Activated T-helper 1 cell treated with anti-CD3 and anti-CD28 coated beads, Interleukin-12 subunit alpha, Interleukin-12 subunit beta, Interleukin-2, Interleukin-4 antibody, amounts not matched to agents 30 ng/mL and 10 ng/mL and 1 ng/mL, durations not matched to agents 14 hours and 24 hours and 36 hours (primary cell): ENCODE measurements around the gene ACAA1. TPM values are rescaled to one million over a fixed set of nuclear protein-coding genes. Genes with fewer than 3 reads are reported as not detected.
"Not testable (repeated sequence)": the region's sequence is repeated elsewhere in the genome, so short reads cannot be mapped to it uniquely, and the experiment has no call there.

Experiments
- DNase-seq: peaks from one replicate; pipeline ENCODE4 v3.0.0; 2021; ENCODE audit warnings: low spot score
- H3K27ac Mint-ChIP-seq: one replicate; pipeline ENCODE4 v1.8.0; 2021; ENCODE audit warnings: mild to moderate bottlenecking, mixed read lengths
- H3K27me3 Mint-ChIP-seq: one replicate; pipeline ENCODE4 v1.8.0; 2022; ENCODE audit warnings: mild to moderate bottlenecking, moderate library complexity, mixed read lengths; ENCODE audit not compliant: insufficient read depth
- H3K36me3 Mint-ChIP-seq: one replicate; pipeline ENCODE4 v1.8.0; 2021; ENCODE audit warnings: low read depth, mixed read lengths
- H3K4me1 Mint-ChIP-seq: one replicate; pipeline ENCODE4 v1.8.0; 2021; ENCODE audit warnings: low read depth, mixed read lengths
- H3K4me3 Mint-ChIP-seq: one replicate; pipeline ENCODE4 v1.8.0; 2021; ENCODE audit warnings: mild to moderate bottlenecking, moderate library complexity, mixed read lengths
- H3K9me3 Mint-ChIP-seq: one replicate; pipeline ENCODE4 v1.8.0; 2021; ENCODE audit warnings: mixed read lengths
- intact Hi-C: fragments of 100-400 bp; cut with micrococcal nuclease; formaldehyde crosslinking; loops from one replicate; pipeline ENCODE4 v1.15.1; 2024
- total RNA-seq: library from RNA; stranded (reverse); gene quantifications from 2 replicates; pipeline ENCODE4 v1.2.3, GENCODE V29; 2022

The ACAA1 gene
- total RNA-seq, 1 donor from 2014 or later, result 69.3 TPM

DNA sequence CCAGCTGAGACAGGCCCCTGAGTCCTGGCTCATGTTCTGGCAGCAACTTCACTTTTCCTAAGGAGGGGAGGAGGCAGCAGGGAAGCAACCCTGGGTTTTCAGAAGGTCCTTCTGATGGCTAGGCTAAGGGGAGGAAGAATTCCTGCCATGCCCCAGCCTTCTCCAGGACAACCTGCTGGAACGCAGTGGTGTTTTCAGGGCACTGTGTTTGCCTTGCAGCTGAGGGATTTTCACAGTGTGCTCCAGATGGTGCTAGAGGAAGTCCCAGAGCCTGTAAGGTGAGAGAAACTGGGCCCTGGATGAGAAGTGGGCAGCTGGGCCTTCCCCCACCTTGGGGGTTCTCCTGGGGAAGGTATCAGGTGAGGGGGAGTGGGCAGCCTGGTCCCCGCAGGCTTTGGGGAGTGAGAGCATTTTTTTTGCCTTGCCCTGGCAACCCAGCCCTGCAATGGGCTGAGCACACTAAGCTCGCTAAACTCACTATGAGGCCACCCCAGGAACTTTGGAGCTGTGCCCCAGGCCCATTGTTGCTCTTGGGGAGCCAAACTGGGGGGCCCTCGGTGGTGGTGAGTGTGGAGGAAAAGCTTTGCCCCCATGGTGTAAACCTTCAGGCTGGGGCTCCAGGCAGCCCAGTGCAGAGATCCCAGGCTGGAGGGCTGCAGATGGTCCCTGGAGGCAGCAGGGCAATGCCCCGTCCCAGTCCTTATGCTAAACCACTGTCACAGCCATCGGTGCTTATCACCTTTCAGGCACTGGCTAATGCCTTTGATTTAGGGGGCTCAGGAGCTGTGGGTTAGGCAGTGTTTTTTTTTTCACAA is 41.1 kb downstream of the ACAA1 start:
- intact Hi-C loops, result no loop called here
- Mint-ChIP-seq H3K4me1 (no peaks in the 10 kb centered on the region), H3K27me3 (peaks cover 9% of the 10 kb centered on the region), H3K36me3 (no peaks in the 10 kb centered on the region), H3K4me3 (no peak overlapping the region), H3K9me3 (no peaks in the 10 kb centered on the region), H3K27ac (no peak overlapping the region)
- DNase-seq, result no peak

DNA sequence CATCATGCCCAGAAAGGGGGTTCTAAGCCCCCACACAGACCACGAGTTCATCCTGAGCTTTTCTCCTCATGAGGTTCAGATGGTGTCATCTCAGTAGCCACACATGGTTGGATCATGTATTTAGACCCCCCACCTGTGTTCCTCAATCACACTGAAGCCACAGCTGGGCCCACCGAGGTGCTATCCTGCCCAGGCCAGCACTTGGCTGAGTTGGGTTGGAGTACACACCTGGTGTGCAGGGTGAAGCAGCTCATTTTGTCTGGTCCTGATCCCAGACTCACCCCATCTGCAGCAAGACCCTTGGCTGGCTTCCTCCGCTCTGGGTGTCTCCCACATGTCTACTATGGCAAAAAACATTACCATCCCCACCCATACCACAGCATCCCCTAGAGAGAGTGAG is 41.9 kb downstream of the ACAA1 start:
- intact Hi-C loops, result no loop called here
- Mint-ChIP-seq H3K9me3 (no peaks in the 10 kb centered on the region), H3K4me3 (no peak overlapping the region), H3K36me3 (no peaks in the 10 kb centered on the region), H3K27me3 (peaks cover 7% of the 10 kb centered on the region), H3K27ac (no peak overlapping the region), H3K4me1 (no peaks in the 10 kb centered on the region)
- DNase-seq, result no peak

DNA sequence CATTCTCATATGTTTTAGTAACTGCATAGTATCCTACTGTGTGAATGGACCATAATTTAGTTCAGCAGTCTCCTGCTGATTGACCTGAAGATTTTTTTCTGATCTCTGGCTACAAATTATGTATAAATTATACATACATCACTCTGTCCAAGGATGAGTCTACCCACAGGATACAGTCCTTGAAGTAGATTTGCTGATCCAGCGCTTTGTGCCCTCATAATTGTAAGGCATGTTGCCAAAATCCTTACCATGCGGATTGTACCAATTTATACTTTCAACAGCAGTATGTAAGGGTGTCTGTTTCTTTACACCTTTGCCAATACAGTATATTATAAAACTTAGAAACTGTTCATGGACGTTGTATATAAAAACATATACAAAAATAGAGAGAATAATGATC is 46.5 kb downstream of the ACAA1 start:
- no peak for DNase-seq
- no peaks in the 10 kb centered on the region for H3K4me1 Mint-ChIP-seq
- intact Hi-C loops, result no loop called here
- peaks cover 5% of the 10 kb centered on the region for H3K27me3 Mint-ChIP-seq
- H3K27ac Mint-ChIP-seq, result no peak overlapping the region
- no peaks in the 10 kb centered on the region for H3K9me3 Mint-ChIP-seq
- H3K36me3 Mint-ChIP-seq, result no peaks in the 10 kb centered on the region
- H3K4me3 Mint-ChIP-seq, result no peak overlapping the region

DNA sequence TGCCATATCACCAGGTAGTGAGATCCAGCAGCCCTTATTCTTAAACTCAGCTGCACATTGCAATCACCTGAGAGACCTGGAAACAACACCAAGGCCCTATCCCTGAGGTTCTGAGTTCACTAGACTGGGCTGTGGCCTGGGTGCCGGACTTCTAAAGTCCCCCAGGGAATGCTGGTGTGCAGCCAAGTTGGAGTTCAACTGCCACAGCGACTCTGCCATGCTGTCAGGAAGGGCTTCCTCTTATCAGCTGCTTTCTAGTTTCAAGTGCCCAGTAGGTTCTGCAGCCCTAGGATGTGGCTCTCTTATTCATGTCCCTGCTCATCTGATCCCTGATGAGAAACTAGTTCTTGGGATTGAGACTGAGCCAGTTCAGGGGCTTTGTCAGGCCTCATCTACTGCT is 47.8 kb downstream of the ACAA1 start:
- intact Hi-C loops, result no loop called here

DNA sequence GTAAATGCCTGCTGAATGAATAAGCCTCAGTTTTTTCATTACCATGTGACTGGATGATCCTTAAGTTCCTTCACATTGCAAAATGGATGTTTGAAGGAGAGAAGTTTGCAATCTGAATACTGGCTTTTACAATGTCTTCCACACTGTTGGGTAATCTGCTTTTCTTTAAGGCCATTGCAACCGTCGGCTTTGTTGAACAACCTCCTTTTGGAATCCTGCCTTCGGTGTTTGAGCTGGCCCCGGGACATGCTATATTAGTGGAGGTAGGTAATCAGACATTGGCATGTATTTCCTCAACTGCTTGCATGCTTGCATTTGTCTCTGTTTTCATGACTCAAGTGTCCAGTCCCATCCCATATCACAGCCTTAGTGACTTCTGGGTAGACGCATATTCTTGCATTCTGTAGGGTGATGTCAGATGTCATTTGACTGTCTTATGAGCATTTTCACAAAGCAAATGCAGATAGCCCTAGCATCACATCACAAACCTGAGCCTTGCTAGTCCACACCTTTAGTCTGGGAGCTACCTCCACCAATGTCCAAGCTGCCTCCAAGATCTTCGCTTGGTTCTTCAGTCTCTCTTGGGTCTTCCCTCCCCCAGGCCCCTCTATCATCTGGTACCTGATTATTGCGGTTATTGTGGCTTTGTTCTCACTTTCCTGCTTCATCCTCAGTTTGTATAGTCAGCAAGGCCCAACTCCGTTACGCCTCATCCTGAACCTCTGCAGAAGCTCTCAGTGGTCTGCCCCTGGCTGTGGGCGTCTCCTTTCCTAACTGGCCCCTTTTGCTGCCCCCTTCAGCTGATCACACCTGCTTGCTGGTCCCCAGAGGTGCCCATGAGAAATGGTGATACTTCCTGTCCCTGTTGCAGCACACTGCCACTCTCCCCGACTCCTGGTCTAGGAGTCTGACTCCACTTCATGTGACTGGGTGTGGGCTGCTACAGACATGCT is 48.5 kb downstream of the ACAA1 start:
- peaks cover 7% of the 10 kb centered on the region for H3K9me3 Mint-ChIP-seq
- DNase-seq, result no peak
- H3K27me3 Mint-ChIP-seq, result peaks cover 5% of the 10 kb centered on the region
- peaks cover 3% of the 10 kb centered on the region for H3K36me3 Mint-ChIP-seq
- intact Hi-C loops, result no loop called here
- H3K27ac Mint-ChIP-seq, result no peak overlapping the region
- H3K4me3 Mint-ChIP-seq, result no peak overlapping the region
- no peaks in the 10 kb centered on the region for H3K4me1 Mint-ChIP-seq

More for the DNA sequence above, 47.8 kb downstream of the ACAA1 start:
- Mint-ChIP-seq H3K27me3 (peaks cover 5% of the 10 kb centered on the region), H3K4me1 (no peaks in the 10 kb centered on the region), H3K9me3 (peaks cover 4% of the 10 kb centered on the region), H3K27ac (no peak overlapping the region), H3K4me3 (no peak overlapping the region), H3K36me3 (peaks cover 2% of the 10 kb centered on the region)
- DNase-seq, result no peak

DNA sequence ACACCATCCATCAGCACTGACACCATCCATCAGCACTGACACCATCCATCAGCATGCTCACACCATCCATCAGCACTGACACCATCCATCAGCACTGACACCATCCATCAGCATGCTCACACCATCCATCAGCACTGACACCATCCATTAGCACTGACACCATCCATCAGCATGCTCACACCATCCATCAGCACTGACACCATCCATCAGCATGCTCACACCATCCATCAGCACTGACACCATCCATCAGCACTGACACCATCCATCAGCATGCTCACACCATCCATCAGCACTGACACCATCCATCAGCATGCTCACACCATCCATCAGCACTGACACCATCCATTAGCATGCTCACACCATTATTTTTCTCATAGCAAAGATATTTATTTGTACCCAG is 49.6 kb downstream of the ACAA1 start:
- intact Hi-C loops, H3K4me3 Mint-ChIP-seq, H3K36me3 Mint-ChIP-seq, H3K27ac Mint-ChIP-seq, H3K4me1 Mint-ChIP-seq, H3K9me3 Mint-ChIP-seq, DNase-seq, H3K27me3 Mint-ChIP-seq: not testable (repeated sequence)

DNA sequence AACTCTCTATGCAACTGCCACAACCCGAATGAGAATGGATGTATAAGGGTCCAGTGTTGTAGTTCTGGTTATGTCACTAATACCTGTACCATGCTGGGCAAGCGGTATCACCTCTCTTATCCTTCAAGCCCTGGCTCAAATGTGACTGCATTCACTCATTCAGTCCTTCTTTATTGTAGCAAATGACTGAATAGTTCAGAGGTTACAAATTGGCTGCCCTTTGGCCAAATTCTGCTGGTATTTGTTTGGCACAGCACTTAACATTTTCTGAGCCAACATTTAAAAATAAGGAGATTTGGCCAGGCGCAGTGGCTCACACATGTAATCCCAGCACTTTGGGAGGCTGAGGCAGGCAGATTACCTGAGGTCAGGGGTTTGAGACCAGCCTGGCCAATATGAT is 50.4 kb downstream of the ACAA1 start:
- intact Hi-C loops, result no loop called here
- Mint-ChIP-seq H3K4me3 (no peak overlapping the region), H3K27ac (no peak overlapping the region), H3K4me1 (no peaks in the 10 kb centered on the region), H3K27me3 (no peaks in the 10 kb centered on the region), H3K36me3 (peaks cover 3% of the 10 kb centered on the region), H3K9me3 (peaks cover 7% of the 10 kb centered on the region)
- DNase-seq, result no peak

DNA sequence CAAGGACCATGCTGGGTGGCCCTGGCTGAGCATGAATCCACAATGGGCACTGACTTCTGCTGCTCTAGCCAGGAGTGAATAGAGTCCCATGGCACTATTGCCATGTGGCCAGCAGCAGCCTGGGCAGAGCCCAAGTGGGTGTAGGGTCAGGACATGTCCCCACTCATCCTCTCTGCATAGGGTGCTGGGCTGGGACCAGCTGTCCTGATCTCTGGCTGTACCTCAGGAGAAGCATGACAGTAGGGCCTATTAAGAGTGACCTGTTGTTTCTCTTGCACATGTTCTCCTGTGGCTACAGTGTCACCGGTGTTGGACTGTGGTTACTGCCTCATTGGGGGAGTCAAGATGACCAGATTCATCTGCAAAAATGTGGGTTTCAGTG is 51.0 kb downstream of the ACAA1 start:
- H3K36me3 Mint-ChIP-seq, result peaks cover 3% of the 10 kb centered on the region
- H3K27ac Mint-ChIP-seq, result no peak overlapping the region
- intact Hi-C loops, result loop anchor here (2.0 kb wide), 1 partner anchor 47 kb away; the partner anchor contains the start of gene DLEC1
- peaks cover 7% of the 10 kb centered on the region for H3K9me3 Mint-ChIP-seq
- no peaks in the 10 kb centered on the region for H3K27me3 Mint-ChIP-seq
- H3K4me1 Mint-ChIP-seq, result no peaks in the 10 kb centered on the region
- no peak overlapping the region for H3K4me3 Mint-ChIP-seq
- DNase-seq, result no peak

DNA sequence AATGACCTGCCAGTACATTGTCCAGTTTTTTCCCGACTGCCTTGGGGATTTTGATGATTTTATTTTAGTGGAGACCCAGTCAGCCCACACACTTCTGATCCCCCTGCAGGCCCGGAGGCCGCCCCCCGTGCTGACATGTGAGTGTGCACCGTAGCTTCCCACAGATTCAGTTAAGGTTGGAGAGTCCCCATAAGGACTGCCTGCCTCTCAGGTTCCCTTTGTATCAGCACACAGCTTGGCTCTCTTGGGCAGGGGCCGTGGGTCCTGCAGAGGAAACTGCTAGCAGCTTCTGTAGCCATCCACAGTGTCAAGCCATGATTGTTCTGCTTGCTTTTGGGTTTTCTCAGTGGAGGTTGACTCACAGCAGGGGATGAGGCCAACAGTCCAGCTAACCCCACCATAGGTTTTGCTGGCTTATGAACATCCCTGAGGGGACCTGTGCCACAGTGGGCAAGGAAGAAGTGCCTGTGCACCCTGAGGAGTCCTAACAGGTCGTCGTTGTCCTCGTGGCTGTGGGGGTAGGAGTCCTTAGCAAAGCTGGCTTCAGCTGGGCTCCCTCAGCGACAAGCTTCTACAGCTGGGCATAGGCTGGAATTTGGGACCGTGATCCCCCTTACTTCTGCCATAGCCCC is 51.5 kb downstream of the ACAA1 start:
- no peak for DNase-seq
- intact Hi-C loops, result loop anchor here (2.0 kb wide), 1 partner anchor 47 kb away; the partner anchor contains the start of gene DLEC1
- Mint-ChIP-seq H3K36me3 (peaks cover 3% of the 10 kb centered on the region), H3K9me3 (peaks cover 7% of the 10 kb centered on the region), H3K27me3 (no peaks in the 10 kb centered on the region), H3K4me3 (no peak overlapping the region), H3K27ac (no peak overlapping the region), H3K4me1 (no peaks in the 10 kb centered on the region)

DNA sequence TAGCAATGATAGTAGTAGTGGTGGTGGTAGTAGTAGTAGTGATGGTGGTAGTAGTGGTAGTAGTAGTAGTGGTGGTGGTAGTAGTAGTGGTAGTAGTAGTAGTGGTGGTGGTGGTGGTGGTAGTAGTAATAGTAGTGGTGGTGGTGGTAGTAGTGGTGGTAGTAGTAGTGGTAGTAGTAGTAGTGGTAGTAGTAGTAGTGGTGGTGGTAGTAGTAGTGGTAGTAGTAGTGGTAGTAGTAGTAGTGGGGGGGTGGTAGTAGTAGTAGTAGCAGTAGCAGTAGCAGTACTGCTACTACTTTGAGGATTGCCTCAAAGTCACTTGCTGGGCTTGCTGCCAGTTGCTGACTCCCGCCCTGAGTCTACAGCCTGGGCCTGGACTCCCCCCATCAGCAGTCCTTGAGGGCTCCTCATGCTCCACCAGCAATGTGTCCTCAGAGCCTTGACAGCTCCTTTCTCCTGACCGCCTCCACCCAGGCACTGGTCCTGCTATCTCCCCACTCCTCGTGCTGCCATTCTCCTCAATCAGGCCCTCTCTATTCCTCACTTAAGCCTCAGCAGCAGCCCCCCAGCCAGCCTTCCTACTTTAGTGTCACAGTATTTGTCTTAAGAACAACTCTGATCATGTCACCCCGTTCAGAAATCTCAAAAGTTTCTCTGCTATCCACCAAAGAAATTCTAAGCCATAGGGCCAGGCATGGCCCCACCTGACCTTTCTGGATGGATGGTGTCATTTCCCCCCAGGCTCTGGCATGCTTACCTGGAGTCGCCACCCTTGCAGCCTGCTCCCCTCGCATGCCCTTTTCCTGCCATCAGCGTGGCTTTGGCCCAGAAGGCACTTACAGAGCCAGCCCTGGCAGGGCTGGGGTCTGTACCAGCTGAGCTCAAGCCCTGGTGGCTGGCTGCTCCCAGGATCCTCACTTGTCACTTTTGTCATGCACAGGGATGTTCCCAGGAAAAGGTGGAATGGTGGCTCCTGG is 52.3 kb downstream of the ACAA1 start:
- H3K4me3 Mint-ChIP-seq, result no peak overlapping the region
- H3K27me3 Mint-ChIP-seq, result no peaks in the 10 kb centered on the region
- H3K9me3 Mint-ChIP-seq, result peaks cover 7% of the 10 kb centered on the region
- no peak for DNase-seq
- intact Hi-C loops, result loop anchor here (2.0 kb wide), 1 partner anchor 46 kb away; the partner anchor contains the start of gene DLEC1
- no peaks in the 10 kb centered on the region for H3K4me1 Mint-ChIP-seq
- peaks cover 3% of the 10 kb centered on the region for H3K36me3 Mint-ChIP-seq
- H3K27ac Mint-ChIP-seq, result peak overlapping the region; percentile 59

DNA sequence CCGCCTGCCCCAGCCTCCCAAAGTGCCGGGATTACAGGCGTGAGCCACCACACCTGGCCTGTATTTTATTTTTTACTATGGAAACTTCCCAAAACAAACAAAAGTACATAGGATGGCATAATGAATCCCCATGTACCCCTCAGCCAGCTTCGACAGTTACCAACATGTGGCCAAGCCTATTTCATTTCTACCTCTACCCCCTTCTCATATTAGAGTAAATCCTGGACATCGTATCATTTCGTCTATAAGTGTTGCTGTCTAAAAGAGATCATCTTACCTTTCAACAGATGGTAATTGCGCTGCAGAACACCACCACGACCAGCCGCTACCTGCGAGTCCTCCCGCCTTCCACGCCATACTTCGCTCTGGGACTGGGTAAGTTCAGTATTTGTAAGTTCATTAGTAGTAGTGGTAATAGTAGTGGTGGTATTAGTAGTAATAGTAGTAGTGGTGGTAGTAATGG is 53.0 kb downstream of the ACAA1 start:
- H3K27me3 Mint-ChIP-seq, result no peaks in the 10 kb centered on the region
- H3K27ac Mint-ChIP-seq, result peak overlapping the region; percentile 4
- peaks cover 7% of the 10 kb centered on the region for H3K9me3 Mint-ChIP-seq
- no peak overlapping the region for H3K4me3 Mint-ChIP-seq
- intact Hi-C loops, result loop anchor here (2.0 kb wide), 1 partner anchor 45 kb away; the partner anchor contains the start of gene DLEC1
- no peaks in the 10 kb centered on the region for H3K4me1 Mint-ChIP-seq
- peaks cover 3% of the 10 kb centered on the region for H3K36me3 Mint-ChIP-seq
- DNase-seq, result no peak

DNA sequence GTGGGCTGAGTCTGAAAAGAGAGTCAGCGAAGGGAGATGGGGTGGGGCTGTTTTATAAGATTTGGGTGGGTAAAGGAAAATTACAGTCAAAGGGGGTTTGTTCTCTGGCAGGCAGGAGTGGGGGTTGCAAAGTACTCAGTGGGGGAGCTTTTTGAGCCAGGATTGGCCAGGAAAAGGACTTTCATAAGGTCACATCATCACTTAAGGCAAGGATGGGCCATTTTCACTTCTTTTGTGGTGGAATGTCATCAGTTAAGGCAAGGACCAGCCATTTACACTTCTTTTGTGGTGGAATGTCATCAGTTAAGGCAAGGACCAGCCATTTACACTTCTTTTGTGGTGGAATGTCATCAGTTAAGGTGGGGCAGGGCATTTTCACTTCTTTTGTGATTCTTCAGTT is 53.7 kb downstream of the ACAA1 start:
- H3K27me3 Mint-ChIP-seq, H3K27ac Mint-ChIP-seq, H3K4me1 Mint-ChIP-seq, intact Hi-C loops, H3K36me3 Mint-ChIP-seq, H3K9me3 Mint-ChIP-seq, DNase-seq, H3K4me3 Mint-ChIP-seq: not testable (repeated sequence)
